Skeletal muscle tissue (tissue), 4 donors: ENCODE data around the gene IGSF8. TPM values are rescaled to one million over a fixed set of nuclear protein-coding genes. Genes with fewer than 3 reads are reported as not detected.
A peak's percentile ranks its signal among the peaks of the same experiment; 100 is the strongest.

Source experiments
- H3K27ac ChIP-seq: one replicate; pipeline ENCODE4 v1.7.0; 2013; ENCODE audit warnings: mild to moderate bottlenecking, low read depth, low read length, inconsistent platforms
- H3K27me3 ChIP-seq, 3 donors: one replicate each; pipeline ENCODE4 v1.7.0; 2013; ENCODE audit warnings: low read length in 3 of 3; ENCODE audit not compliant: control insufficient read depth in 3 of 3, insufficient read depth in 3 of 3
- H3K36me3 ChIP-seq, 3 donors: one replicate each; pipeline ENCODE4 v1.7.0; 2013; ENCODE audit warnings: low read length in 3 of 3; ENCODE audit not compliant: control insufficient read depth in 3 of 3, insufficient read depth in 3 of 3
- H3K4me1 ChIP-seq, 3 donors: one replicate each; pipeline ENCODE4 v1.7.0; 2013; ENCODE audit warnings: low read length in 3 of 3, mild to moderate bottlenecking in 3 of 3; ENCODE audit not compliant: control insufficient read depth in 3 of 3, insufficient read depth in 3 of 3
- H3K4me3 ChIP-seq, 3 donors: one replicate each; pipeline ENCODE4 v1.7.0; 2013; ENCODE audit warnings: low read length in 3 of 3
- H3K9ac ChIP-seq, 3 donors: one replicate each; pipeline ENCODE4 v1.7.0; 2013; ENCODE audit warnings: low read length in 3 of 3, mild to moderate bottlenecking in 3 of 3, moderate library complexity in 2 of 3, low read depth in 1 of 3
- H3K9me3 ChIP-seq, 3 donors: one replicate each; pipeline ENCODE4 v1.7.0; 2013; ENCODE audit warnings: low read length in 3 of 3; ENCODE audit not compliant: control insufficient read depth in 3 of 3
- total RNA-seq: library from RNA; depleted of rRNA; stranded (reverse); fragments of >200 nt; gene quantifications from one replicate; pipeline ENCODE4 v1.2.3, GENCODE V29; 2014
- donor health status: Osteomylitis.

Gene IGSF8
- total RNA-seq, 1 donor from 2014 or later = 11.5 TPM

DNA sequence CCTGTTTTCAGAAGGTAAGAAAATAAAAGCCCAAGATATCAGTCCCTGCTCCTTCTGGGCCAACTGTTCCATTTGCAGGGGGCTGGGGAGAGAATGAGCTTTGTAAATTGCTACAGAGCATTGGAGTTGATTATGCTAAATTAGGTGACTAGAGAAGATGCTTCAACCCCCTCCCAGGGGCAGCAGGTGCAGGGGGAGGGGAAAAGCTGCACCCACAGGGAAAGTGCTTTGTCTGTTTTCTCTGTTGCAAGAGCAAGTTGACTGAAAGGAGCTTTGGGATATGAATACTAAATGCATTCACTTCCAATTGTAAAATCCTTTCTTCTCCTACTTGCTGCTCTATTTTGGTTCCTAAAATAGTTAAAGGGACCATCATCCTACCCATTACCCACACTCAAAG lies 50.1 kb downstream of the IGSF8 start:
- no peaks in the 10 kb centered on the region for H3K9me3 ChIP-seq
- no peaks in the 10 kb centered on the region for H3K36me3 ChIP-seq
- peaks cover 2 to 7% (median 4%) of the 10 kb centered on the region in 3 donors for H3K27me3 ChIP-seq
- no peak overlapping the region for H3K4me3 ChIP-seq
- H3K9ac ChIP-seq = no peak overlapping the region
- no peak overlapping the region for H3K27ac ChIP-seq
- H3K4me1 ChIP-seq = no peaks in the 10 kb centered on the region

DNA sequence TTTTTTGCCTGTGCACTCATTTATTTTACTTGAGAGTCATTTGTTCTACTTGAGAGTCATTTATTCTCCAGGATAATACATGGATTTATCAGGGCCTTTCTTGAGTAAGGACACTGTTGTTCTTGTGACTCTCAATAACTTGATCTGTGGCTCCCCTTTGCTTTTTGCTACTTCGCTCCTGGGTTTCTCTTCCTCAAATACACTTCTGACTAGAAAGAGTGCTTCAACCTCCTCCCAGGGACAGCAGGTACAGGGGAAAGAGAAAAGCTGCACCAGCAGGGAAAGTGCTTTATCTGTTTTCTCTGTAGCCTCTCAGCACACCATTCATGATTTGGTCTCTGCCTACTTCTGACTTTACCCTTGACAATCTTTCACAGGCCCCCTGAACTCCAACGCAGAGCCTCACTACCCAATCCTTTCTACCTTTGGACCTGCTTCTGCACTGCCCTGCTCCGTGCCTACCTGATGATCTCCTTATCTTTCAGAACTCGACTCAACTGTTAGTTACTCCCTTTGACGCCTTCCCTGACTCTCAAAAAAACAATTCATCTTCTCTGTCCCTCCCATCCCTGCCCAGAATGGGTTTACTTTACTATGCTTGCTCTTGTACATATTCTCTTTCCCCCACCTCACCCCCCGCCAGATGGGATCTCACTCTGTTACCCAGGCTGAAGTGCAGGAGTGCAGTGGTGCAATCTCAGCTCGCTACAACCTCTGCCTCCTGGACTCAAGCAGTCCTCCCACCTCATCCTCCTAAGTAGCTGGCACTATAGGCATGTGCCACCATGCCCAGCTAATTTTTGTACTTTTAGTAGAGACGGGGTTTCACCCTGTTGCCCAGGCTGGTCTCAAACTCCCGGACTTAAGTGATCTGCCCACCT lies 51.1 kb downstream of the IGSF8 start:
- H3K36me3 ChIP-seq = no peaks in the 10 kb centered on the region
- H3K9ac ChIP-seq = no peak overlapping the region
- H3K9me3 ChIP-seq = no peaks in the 10 kb centered on the region
- peak overlapping the region in 1 of 3 donors; percentile 5 for H3K4me3 ChIP-seq
- H3K4me1 ChIP-seq = no peaks in the 10 kb centered on the region
- H3K27me3 ChIP-seq = peaks cover 2 to 7% (median 5%) of the 10 kb centered on the region in 3 donors
- no peak overlapping the region for H3K27ac ChIP-seq

GRCh38 chr1:160046494-160047110 lies 51.8 kb downstream of the IGSF8 start:
- H3K36me3 ChIP-seq = no peaks in the 10 kb centered on the region
- H3K9ac ChIP-seq = no peak overlapping the region
- peaks cover 2 to 9% (median 7%) of the 10 kb centered on the region in 3 donors for H3K27me3 ChIP-seq
- H3K27ac ChIP-seq = no peak overlapping the region
- no peaks in the 10 kb centered on the region for H3K9me3 ChIP-seq
- H3K4me1 ChIP-seq = no peaks in the 10 kb centered on the region
- peak overlapping the region in 1 of 3 donors; percentile 5 for H3K4me3 ChIP-seq

- Histone ChIP-seq H3K27me3 (peaks cover 2 to 9% (median 7%) of the 10 kb centered on the region in 3 donors), H3K9me3 (no peaks in the 10 kb centered on the region), H3K27ac (no peak overlapping the region), H3K4me3 (no peak overlapping the region), H3K9ac (no peak overlapping the region), H3K36me3 (no peaks in the 10 kb centered on the region), H3K4me1 (no peaks in the 10 kb centered on the region)
Observed at GRCh38 chr1:160045653-160046052, 52.8 kb downstream of the IGSF8 start.

- no peaks in the 10 kb centered on the region for H3K36me3 ChIP-seq
- peaks cover 0 to 9% (median 4%) of the 10 kb centered on the region in 3 donors for H3K27me3 ChIP-seq
- H3K9ac ChIP-seq = no peak overlapping the region
- no peak overlapping the region for H3K27ac ChIP-seq
- H3K4me3 ChIP-seq = no peak overlapping the region
- H3K4me1 ChIP-seq = no peaks in the 10 kb centered on the region
- H3K9me3 ChIP-seq = no peaks in the 10 kb centered on the region
Observed at GRCh38 chr1:160043543-160043942, 54.9 kb downstream of the IGSF8 start.

Other genes with a start within 250 kb of the IGSF8 start
- not detected for gene VSIG8, start 236.0 kb downstream of the IGSF8 start, total RNA-seq
- gene CFAP45, start 198.5 kb downstream of the IGSF8 start, total RNA-seq = not detected
- 85.1 TPM for gene TAGLN2, start 173.1 kb downstream of the IGSF8 start, total RNA-seq
- under 0.01 TPM for gene IGSF9, start 153.0 kb downstream of the IGSF8 start, total RNA-seq
- not detected for gene SLAMF9, start 144.4 kb downstream of the IGSF8 start, total RNA-seq
- 3.1 TPM for gene PIGM, start 66.6 kb downstream of the IGSF8 start, total RNA-seq
- 0.52 TPM for gene KCNJ10, start 28.5 kb downstream of the IGSF8 start, total RNA-seq
- gene KCNJ9, start 17.1 kb downstream of the IGSF8 start, total RNA-seq = not detected
- gene ATP1A2, start 17.1 kb upstream of the IGSF8 start, total RNA-seq = 38.1 TPM
- gene ATP1A4, start 53.0 kb upstream of the IGSF8 start, total RNA-seq = under 0.01 TPM
- 616 TPM for gene CASQ1, start 92.0 kb upstream of the IGSF8 start, total RNA-seq
- gene PEA15, start 106.8 kb upstream of the IGSF8 start, total RNA-seq = 26.1 TPM
- gene DCAF8, start 163.9 kb upstream of the IGSF8 start, total RNA-seq = 63.2 TPM
- 30.3 TPM for gene PEX19, start 186.5 kb upstream of the IGSF8 start, total RNA-seq
- gene COPA, start 244.6 kb upstream of the IGSF8 start, total RNA-seq = 211 TPM
- 53.8 TPM for gene NCSTN, start 244.8 kb upstream of the IGSF8 start, total RNA-seq